ENCODE results near the gene CTAG1A. TPM values are rescaled to one million over a fixed set of nuclear protein-coding genes. Genes with fewer than 3 reads are reported as not detected.
"Not testable (repeated sequence)": the region's sequence is repeated elsewhere in the genome, so short reads cannot be mapped to it uniquely, and the experiment has no call there.

The CTAG1A gene
- total RNA-seq, 2 donors from 2014 or later: not detected

DNA sequence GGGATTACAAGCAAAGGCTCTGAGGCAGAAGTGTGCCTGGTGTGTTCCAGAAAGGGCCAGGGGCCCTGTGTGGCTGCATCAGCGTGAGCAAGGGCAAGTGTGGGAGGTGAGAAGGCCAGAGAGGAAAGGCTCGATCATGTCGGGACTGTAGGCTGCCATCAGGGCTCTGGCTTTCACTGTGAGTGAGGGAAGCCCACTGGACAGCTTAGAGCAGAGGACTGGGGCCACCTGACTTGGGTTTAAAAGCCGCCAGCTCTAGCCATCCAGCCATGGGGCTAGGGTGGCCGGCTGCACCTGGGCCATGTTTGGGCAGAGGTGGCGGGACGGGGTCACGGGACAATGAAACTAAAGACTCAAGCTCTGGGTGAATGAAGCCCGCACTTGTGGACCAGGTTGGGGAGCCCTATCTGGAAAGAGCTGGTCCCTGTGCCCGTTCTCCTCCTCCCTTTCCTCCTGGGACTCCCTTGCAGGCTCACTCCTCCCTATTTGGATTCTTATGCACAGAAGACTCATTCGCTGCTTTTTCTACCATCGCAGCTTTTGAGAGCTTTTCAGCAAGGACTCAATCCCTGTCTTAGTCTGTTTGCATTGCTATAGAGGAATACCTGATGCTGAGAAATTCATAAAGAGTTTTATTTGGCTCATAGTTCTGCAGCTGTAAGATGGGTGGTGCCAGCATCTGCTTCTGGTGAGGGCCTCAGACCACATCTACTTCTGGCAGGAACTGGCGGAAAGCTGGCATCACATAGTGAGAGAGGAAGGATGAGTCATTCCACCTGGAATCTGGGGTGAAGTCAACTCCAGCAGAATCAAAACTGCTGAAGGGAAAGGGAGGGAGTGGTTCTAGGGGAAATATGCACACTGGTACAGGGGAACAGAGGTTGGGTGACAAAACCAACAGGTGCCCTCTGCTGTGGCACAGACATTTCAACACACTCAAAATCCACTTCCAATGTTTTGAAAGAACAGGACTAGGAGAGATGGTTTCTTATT, 18.8 kb downstream of the CTAG1A start:
- peaks cover 11% of the 10 kb centered on the region for H3K27me3 Mint-ChIP-seq (ENCODE audit: insufficient read depth)
- H3K9ac ChIP-seq (ENCODE audit: extremely low read depth, low read length, poor library complexity, severe bottlenecking): no peak overlapping the region
- TF ChIP-seq, protein P1, sequence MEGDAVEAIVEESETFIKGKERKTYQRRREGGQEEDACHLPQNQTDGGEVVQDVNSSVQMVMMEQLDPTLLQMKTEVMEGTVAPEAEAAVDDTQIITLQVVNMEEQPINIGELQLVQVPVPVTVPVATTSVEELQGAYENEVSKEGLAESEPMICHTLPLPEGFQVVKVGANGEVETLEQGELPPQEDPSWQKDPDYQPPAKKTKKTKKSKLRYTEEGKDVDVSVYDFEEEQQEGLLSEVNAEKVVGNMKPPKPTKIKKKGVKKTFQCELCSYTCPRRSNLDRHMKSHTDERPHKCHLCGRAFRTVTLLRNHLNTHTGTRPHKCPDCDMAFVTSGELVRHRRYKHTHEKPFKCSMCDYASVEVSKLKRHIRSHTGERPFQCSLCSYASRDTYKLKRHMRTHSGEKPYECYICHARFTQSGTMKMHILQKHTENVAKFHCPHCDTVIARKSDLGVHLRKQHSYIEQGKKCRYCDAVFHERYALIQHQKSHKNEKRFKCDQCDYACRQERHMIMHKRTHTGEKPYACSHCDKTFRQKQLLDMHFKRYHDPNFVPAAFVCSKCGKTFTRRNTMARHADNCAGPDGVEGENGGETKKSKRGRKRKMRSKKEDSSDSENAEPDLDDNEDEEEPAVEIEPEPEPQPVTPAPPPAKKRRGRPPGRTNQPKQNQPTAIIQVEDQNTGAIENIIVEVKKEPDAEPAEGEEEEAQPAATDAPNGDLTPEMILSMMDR (conservative IDR thresholded peaks at IDR 0.05): no peak
- no peak for DNase-seq
- no peaks in the 10 kb centered on the region for H3K4me1 Mint-ChIP-seq
- H3K36me3 Mint-ChIP-seq (ENCODE audit: low read depth): no peaks in the 10 kb centered on the region
- H3K27ac Mint-ChIP-seq: no peak overlapping the region
- H3K36me3 ChIP-seq (ENCODE audit: control insufficient read depth, insufficient read depth, low read length): no peaks in the 10 kb centered on the region
- peaks cover 74% of the 10 kb centered on the region for H3K9me3 Mint-ChIP-seq
- H3K27ac ChIP-seq (ENCODE audit: low read depth, low read length): no peak overlapping the region
- no peak overlapping the region for H3K4me3 ChIP-seq (ENCODE audit: low read length)
- H3K9me3 ChIP-seq (ENCODE audit: control insufficient read depth, low read length): no peaks in the 10 kb centered on the region
- H3K27me3 ChIP-seq (ENCODE audit: control insufficient read depth, insufficient read depth, low read length, poor library complexity, severe bottlenecking): no peaks in the 10 kb centered on the region
- H3K4me3 Mint-ChIP-seq: no peak overlapping the region
- WGBS, 2 experiments (ENCODE audit: insufficient coverage in 1 of 2, insufficient read length in 1 of 2): 87% methylated on average over 13 of the region's 13 CpGs; no CpG with 5 or more reads in 1 of the 2 experiments
- no peaks in the 10 kb centered on the region for H3K4me1 ChIP-seq (ENCODE audit: control insufficient read depth, insufficient read depth, low read length)

DNA sequence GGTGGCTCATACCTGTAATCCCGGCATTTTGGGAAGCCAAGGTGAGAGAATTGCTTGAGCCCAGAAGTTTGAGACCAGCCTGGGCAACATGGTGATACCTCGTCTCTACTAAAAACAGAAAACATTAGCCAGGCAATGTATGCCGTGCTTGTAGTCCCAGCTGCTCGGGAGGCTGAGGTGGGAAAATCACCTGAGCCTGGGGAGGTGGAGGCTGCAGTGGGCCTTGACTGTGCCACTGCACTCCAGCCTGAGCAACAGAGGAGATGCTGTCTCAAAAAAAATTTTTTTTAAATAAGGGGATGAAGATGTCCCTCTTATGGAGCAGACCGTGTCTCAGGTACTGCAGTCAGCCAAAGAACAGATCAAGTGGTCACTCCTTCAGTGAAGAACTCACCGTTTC, 20.6 kb downstream of the CTAG1A start:
- Mint-ChIP-seq H3K4me1 (no peaks in the 10 kb centered on the region), H3K27me3 (ENCODE audit: insufficient read depth) (peaks cover 6% of the 10 kb centered on the region), H3K36me3 (ENCODE audit: low read depth) (no peaks in the 10 kb centered on the region), H3K27ac (no peak overlapping the region), H3K9me3 (peaks cover 68% of the 10 kb centered on the region), H3K4me3 (no peak overlapping the region)
- Histone ChIP-seq H3K27me3 (ENCODE audit: control insufficient read depth, insufficient read depth, low read length, poor library complexity, severe bottlenecking) (no peaks in the 10 kb centered on the region), H3K9ac (ENCODE audit: extremely low read depth, low read length, poor library complexity, severe bottlenecking) (no peak overlapping the region), H3K27ac (ENCODE audit: low read depth, low read length) (no peak overlapping the region), H3K36me3 (ENCODE audit: control insufficient read depth, insufficient read depth, low read length) (no peaks in the 10 kb centered on the region), H3K4me1 (ENCODE audit: control insufficient read depth, insufficient read depth, low read length) (no peaks in the 10 kb centered on the region), H3K9me3 (ENCODE audit: control insufficient read depth, low read length) (no peaks in the 10 kb centered on the region), H3K4me3 (ENCODE audit: low read length) (no peak overlapping the region)
- WGBS, 2 experiments (ENCODE audit: insufficient coverage in 1 of 2, insufficient read length in 1 of 2): 83 to 100% methylated on average over 1 to 5 of the region's 6 CpGs
- DNase-seq: no peak
- TF ChIP-seq, protein P1 (conservative IDR thresholded peaks at IDR 0.05): no peak

DNA sequence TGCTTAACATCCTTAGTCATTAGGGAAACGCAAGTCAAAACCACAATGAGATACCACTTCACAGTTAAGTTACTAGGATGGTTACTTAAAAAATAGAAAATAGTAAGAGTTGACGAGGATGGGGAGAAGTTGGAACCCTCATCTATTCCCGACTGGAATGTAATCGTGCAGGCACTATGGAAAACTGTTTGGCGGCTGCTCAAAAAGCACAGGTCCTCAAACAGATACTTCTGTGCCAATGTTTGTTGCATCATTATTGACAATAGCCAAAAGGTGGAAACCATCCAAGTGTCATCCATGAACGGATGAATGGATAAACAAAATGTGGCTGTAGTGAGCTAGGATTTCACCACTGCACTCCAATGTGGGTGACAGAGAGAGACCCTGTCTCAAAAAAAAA, 22.4 kb downstream of the CTAG1A start:
- Histone ChIP-seq H3K36me3 (ENCODE audit: control insufficient read depth, insufficient read depth, low read length) (no peaks in the 10 kb centered on the region), H3K27me3 (ENCODE audit: control insufficient read depth, insufficient read depth, low read length, poor library complexity, severe bottlenecking) (no peaks in the 10 kb centered on the region), H3K4me3 (ENCODE audit: low read length) (no peak overlapping the region), H3K27ac (ENCODE audit: low read depth, low read length) (no peak overlapping the region), H3K9ac (ENCODE audit: extremely low read depth, low read length, poor library complexity, severe bottlenecking) (no peak overlapping the region), H3K4me1 (ENCODE audit: control insufficient read depth, insufficient read depth, low read length) (no peaks in the 10 kb centered on the region), H3K9me3 (ENCODE audit: control insufficient read depth, low read length) (no peaks in the 10 kb centered on the region)
- TF ChIP-seq, protein P1 (conservative IDR thresholded peaks at IDR 0.05): no peak
- Mint-ChIP-seq H3K27ac (no peak overlapping the region), H3K4me3 (no peak overlapping the region), H3K36me3 (ENCODE audit: low read depth) (no peaks in the 10 kb centered on the region), H3K27me3 (ENCODE audit: insufficient read depth) (peaks cover 6% of the 10 kb centered on the region), H3K4me1 (no peaks in the 10 kb centered on the region), H3K9me3 (peaks cover 70% of the 10 kb centered on the region)
- WGBS, 2 experiments (ENCODE audit: insufficient coverage in 1 of 2, insufficient read length in 1 of 2): 87 to 100% methylated on average over 2 to 5 of the region's 6 CpGs
- DNase-seq: no peak

DNA sequence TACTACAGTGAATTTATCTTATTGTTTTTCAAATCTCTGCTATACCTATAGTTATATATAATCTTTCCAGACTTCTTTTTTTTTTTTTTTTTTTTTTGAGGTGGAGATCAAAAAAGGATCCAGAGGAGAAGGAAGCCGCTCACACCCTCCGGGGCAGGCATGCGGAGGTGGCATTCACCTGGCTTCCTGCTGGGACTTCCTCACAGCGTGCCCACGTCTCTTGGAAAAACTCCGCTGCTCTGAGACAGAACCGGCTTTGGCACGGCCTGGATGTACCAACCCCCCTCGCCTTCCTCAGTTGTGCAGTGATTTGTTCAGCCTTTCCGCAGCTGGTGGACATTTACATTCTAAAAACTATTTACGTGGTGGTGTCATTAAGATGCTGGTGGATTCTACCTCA, 23.0 kb downstream of the CTAG1A start:
- H3K9ac ChIP-seq (ENCODE audit: extremely low read depth, low read length, poor library complexity, severe bottlenecking); H3K4me1 Mint-ChIP-seq; H3K36me3 ChIP-seq (ENCODE audit: control insufficient read depth, insufficient read depth, low read length); DNase-seq; H3K4me3 ChIP-seq (ENCODE audit: low read length); H3K36me3 Mint-ChIP-seq (ENCODE audit: low read depth); H3K27me3 Mint-ChIP-seq (ENCODE audit: insufficient read depth); H3K4me3 Mint-ChIP-seq; H3K9me3 ChIP-seq (ENCODE audit: control insufficient read depth, low read length); H3K27ac ChIP-seq (ENCODE audit: low read depth, low read length); H3K4me1 ChIP-seq (ENCODE audit: control insufficient read depth, insufficient read depth, low read length); H3K27ac Mint-ChIP-seq; H3K27me3 ChIP-seq (ENCODE audit: control insufficient read depth, insufficient read depth, low read length, poor library complexity, severe bottlenecking): not testable (repeated sequence)
- 90 to 100% methylated on average over 2 to 8 of the region's 11 CpGs for WGBS, 2 experiments (ENCODE audit: insufficient coverage in 1 of 2, insufficient read length in 1 of 2)
- H3K9me3 Mint-ChIP-seq: peaks cover 69% of the 10 kb centered on the region

DNA sequence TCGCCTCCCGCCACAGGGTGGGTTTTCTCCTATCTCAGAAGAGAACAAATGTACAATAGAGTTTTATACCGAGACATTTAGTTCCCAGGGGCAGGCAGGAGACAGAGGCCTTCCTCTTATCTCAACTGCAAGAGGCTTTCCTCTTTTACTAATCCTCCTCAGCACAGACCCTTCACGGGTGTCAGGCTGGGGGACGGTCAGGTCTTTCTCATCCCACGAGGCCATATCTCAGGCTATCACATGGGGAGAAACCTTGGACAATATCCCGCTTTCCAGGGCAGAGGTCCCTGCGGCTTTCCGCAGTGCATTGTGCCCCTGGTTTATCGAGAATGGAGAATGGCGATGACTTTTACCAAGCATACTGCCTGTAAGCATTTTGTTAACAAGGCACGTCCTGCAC, 23.9 kb downstream of the CTAG1A start:
- WGBS, 2 experiments (ENCODE audit: insufficient coverage in 1 of 2, insufficient read length in 1 of 2): 89% methylated on average over 11 of the region's 12 CpGs; no CpG with 5 or more reads in 1 of the 2 experiments
- not testable (repeated sequence) for H3K27me3 Mint-ChIP-seq (ENCODE audit: insufficient read depth); H3K9me3 ChIP-seq (ENCODE audit: control insufficient read depth, low read length); H3K27ac Mint-ChIP-seq; H3K9ac ChIP-seq (ENCODE audit: extremely low read depth, low read length, poor library complexity, severe bottlenecking); H3K4me3 Mint-ChIP-seq; H3K27me3 ChIP-seq (ENCODE audit: control insufficient read depth, insufficient read depth, low read length, poor library complexity, severe bottlenecking); H3K4me1 Mint-ChIP-seq; H3K36me3 Mint-ChIP-seq (ENCODE audit: low read depth); H3K36me3 ChIP-seq (ENCODE audit: control insufficient read depth, insufficient read depth, low read length); H3K27ac ChIP-seq (ENCODE audit: low read depth, low read length); H3K4me1 ChIP-seq (ENCODE audit: control insufficient read depth, insufficient read depth, low read length); DNase-seq; H3K4me3 ChIP-seq (ENCODE audit: low read length)
- peaks cover 62% of the 10 kb centered on the region for H3K9me3 Mint-ChIP-seq
